ENCODE measurements around the gene PRDM16.

The PRDM16 gene

DNA sequence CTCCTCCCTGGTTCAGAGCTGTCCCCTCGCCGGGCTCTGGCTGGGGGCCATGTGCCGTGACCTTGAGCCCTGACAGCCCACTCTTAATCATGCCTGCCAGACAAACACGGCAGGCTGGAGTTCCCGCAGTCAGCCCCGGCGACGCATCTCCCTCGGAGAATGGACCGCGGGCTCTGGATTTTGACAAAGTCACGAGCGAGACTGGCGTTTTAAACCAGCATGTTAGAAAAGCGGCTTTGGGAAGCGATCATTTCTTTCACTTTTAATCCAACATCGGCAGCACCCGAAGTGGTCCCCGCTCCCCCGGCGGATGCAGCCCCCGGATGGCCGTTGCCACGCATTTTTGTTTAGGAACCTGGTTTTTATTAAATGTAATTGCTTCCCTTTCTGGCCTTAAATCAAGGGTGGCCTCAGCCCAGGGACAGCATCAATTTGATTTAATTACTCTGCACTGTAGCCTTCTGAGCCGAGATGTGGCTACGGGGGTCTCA lies 70.9 kb downstream of the PRDM16 start:
- H3K9me3 ChIP-seq (ENCODE audit: control insufficient read depth, insufficient read depth, low read depth, low read length) = no peaks in the 10 kb centered on the region
- H3K36me3 ChIP-seq (ENCODE audit: control insufficient read depth in 2 of 2, insufficient read depth in 1 of 2, low read length in 2 of 2) = no peaks in the 10 kb centered on the region
- POLR2A ChIA-PET = no interaction called here
- TF ChIP-seq ZNF24 (tag by site-specific recombination; IDR thresholded peaks at IDR 0.05) = no peak
- TF ChIP-seq ZNF121 (tag by site-specific recombination; IDR thresholded peaks at IDR 0.05) = no peak
- no peak for TF ChIP-seq ZNF394 (tag by site-specific recombination; IDR thresholded peaks at IDR 0.05; ENCODE audit: borderline replicate concordance)
- TF ChIP-seq ZNF596 (tag by site-specific recombination; IDR thresholded peaks at IDR 0.05) = no peak
- TF ChIP-seq MYNN (tag by site-specific recombination; IDR thresholded peaks at IDR 0.05; ENCODE audit: borderline replicate concordance) = no peak
- no peak for TF ChIP-seq ZNF624 (tag by site-specific recombination; IDR thresholded peaks at IDR 0.05)
- H3K4me1 ChIP-seq (ENCODE audit: control insufficient read depth, insufficient read depth, low read length) = peaks cover 4% of the 10 kb centered on the region; the same call in 1 of the 2 replicates
- CTCF ChIA-PET = no interaction called here
- H3K4me3 ChIP-seq (ENCODE audit: low read depth, low read length) = no peak overlapping the region
- no peak overlapping the region for H3K27ac ChIP-seq (ENCODE audit: extremely low read depth, low read depth, low read length)

DNA sequence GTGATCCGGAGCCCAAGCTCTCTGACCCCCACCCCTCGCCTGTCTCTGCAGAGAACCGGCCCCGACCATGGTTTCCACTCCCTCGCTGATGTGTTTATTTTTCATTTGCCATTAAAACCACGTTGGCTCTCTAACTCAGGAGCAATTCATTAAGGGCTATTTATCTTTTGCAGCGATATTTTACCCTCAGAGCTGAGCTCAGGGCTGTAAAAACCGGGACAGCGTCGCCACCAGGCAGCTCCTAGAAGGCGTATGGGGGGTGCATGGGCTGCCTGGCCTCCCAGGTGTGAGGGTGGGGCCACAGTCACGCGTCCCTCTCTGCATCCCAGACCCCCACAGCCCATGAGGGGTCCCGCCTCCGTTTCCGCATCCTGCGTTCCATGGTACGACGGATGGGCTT lies 71.4 kb downstream of the PRDM16 start:
- Histone ChIP-seq H3K27ac (ENCODE audit: extremely low read depth, low read depth, low read length) (no peak overlapping the region), H3K36me3 (ENCODE audit: control insufficient read depth in 2 of 2, insufficient read depth in 1 of 2, low read length in 2 of 2) (no peaks in the 10 kb centered on the region), H3K9me3 (ENCODE audit: control insufficient read depth, insufficient read depth, low read depth, low read length) (no peaks in the 10 kb centered on the region), H3K4me1 (ENCODE audit: control insufficient read depth, insufficient read depth, low read length) (peaks cover 4% of the 10 kb centered on the region; the same call in 1 of the 2 replicates), H3K4me3 (ENCODE audit: low read depth, low read length) (no peak overlapping the region)
- TF ChIP-seq ZNF529 (tag by site-specific recombination; IDR thresholded peaks at IDR 0.05; ENCODE audit: insufficient replicate concordance) = no peak
- no peak for TF ChIP-seq REPIN1 (tag by site-specific recombination; IDR thresholded peaks at IDR 0.05; ENCODE audit: low read depth)
- TF ChIP-seq, protein P1, sequence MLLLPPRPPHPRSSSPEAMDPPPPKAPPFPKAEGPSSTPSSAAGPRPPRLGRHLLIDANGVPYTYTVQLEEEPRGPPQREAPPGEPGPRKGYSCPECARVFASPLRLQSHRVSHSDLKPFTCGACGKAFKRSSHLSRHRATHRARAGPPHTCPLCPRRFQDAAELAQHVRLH (tag by site-specific recombination; IDR thresholded peaks at IDR 0.05) = no peak
- TF ChIP-seq ZSCAN30 (tag by site-specific recombination; IDR thresholded peaks at IDR 0.05) = no peak
- no peak for TF ChIP-seq ZNF473 (tag by site-specific recombination; IDR thresholded peaks at IDR 0.05)
- no peak for TF ChIP-seq ZNF433 (tag by site-specific recombination; IDR thresholded peaks at IDR 0.05; ENCODE audit: low read depth)
- TF ChIP-seq ZNF677 (tag by site-specific recombination; IDR thresholded peaks at IDR 0.05) = no peak
- peak; percentile 19; the same call in 1 of the 2 replicates for TF ChIP-seq GLIS1 (tag by site-specific recombination; IDR thresholded peaks at IDR 0.05)
- TF ChIP-seq ZNF239 (tag by site-specific recombination; IDR thresholded peaks at IDR 0.05) = no peak
- TF ChIP-seq ZNF701 (tag by site-specific recombination; IDR thresholded peaks at IDR 0.05) = no peak
- peak; percentile 54; the same call in 1 of the 2 replicates for TF ChIP-seq ZBTB8A (tag by site-specific recombination; IDR thresholded peaks at IDR 0.05)
- TF ChIP-seq ZNF112 (tag by site-specific recombination; IDR thresholded peaks at IDR 0.05) = no peak
- TF ChIP-seq, protein P2, sequence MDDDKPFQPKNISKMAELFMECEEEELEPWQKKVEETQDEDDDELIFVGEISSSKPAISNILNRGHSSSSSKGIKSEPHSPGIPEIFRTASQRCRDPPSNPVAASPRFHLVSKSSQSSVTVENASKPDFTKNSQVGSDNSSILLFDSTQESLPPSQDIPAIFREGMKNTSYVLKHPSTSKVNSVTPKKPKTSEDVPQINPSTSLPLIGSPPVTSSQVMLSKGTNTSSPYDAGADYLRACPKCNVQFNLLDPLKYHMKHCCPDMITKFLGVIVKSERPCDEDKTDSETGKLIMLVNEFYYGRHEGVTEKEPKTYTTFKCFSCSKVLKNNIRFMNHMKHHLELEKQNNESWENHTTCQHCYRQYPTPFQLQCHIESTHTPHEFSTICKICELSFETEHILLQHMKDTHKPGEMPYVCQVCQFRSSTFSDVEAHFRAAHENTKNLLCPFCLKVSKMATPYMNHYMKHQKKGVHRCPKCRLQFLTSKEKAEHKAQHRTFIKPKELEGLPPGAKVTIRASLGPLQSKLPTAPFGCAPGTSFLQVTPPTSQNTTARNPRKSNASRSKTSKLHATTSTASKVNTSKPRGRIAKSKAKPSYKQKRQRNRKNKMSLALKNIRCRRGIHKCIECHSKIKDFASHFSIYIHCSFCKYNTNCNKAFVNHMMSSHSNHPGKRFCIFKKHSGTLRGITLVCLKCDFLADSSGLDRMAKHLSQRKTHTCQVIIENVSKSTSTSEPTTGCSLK (tag by site-specific recombination; IDR thresholded peaks at IDR 0.05) = no peak
- no peak for TF ChIP-seq ZBTB20 (tag by site-specific recombination; IDR thresholded peaks at IDR 0.05)
- 0 out of 2 replicates have a peak, but pooled peaks have one; percentile 24 for TF ChIP-seq TRIM28 (IDR thresholded peaks at IDR 0.05; ENCODE audit: borderline replicate concordance, low read length)
- 0 out of 2 replicates have a peak, but pooled peaks have one; percentile 42 for TF ChIP-seq ZNF600 (tag by site-specific recombination; IDR thresholded peaks at IDR 0.05)
- TF ChIP-seq WT1 (tag by site-specific recombination; IDR thresholded peaks at IDR 0.05) = peak; percentile 58; the same call in 1 of the 2 replicates
- ChIA-PET POLR2A (interaction anchor here (0.6 kb wide), 1 partner anchor 99 kb away, joined by 5 read pairs; no protein-coding TSS in a partner anchor), CTCF (no interaction called here)
